Vagina (tissue), 2 donors: ENCODE measurements around the gene SPR.

Experiments used
- POLR2AphosphoS5 ChIP-seq, 2 donors: sonication (generic); formaldehyde crosslinking; IDR thresholded peaks; one replicate each; pipeline ENCODE4 v1.9.0; 2017; ENCODE audit warnings: antibody characterized with exemption in 2 of 2, mild to moderate bottlenecking in 2 of 2, low read depth in 1 of 2; ENCODE audit not compliant: insufficient read depth in 1 of 2
- TF ChIP-seq, protein P1 (sequence below), 3 experiments: fragments of 450-650 bp in 2 of 3; fragments of 200-600 bp in 1 of 3; sonication (generic) in 1 of 3; IDR thresholded peaks; one replicate each; pipeline ENCODE4 v1.5.1; 2017 to 2019; ENCODE audit warnings: antibody characterized with exemption in 3 of 3, mild to moderate bottlenecking in 2 of 3, moderate library complexity in 2 of 3

GRCh38 chr2:72911256-72911655 lies 24.0 kb downstream of the SPR start:
- TF ChIP-seq POLR2AphosphoS5 (IDR thresholded peaks at IDR 0.05; ENCODE audit: insufficient read depth in 1 of 2, low read depth in 1 of 2): no peak
- TF ChIP-seq, protein P1, sequence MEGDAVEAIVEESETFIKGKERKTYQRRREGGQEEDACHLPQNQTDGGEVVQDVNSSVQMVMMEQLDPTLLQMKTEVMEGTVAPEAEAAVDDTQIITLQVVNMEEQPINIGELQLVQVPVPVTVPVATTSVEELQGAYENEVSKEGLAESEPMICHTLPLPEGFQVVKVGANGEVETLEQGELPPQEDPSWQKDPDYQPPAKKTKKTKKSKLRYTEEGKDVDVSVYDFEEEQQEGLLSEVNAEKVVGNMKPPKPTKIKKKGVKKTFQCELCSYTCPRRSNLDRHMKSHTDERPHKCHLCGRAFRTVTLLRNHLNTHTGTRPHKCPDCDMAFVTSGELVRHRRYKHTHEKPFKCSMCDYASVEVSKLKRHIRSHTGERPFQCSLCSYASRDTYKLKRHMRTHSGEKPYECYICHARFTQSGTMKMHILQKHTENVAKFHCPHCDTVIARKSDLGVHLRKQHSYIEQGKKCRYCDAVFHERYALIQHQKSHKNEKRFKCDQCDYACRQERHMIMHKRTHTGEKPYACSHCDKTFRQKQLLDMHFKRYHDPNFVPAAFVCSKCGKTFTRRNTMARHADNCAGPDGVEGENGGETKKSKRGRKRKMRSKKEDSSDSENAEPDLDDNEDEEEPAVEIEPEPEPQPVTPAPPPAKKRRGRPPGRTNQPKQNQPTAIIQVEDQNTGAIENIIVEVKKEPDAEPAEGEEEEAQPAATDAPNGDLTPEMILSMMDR (IDR thresholded peaks at IDR 0.05): no peak
